Nucleus accumbens (tissue), 56 donors: ENCODE results near the gene EMX1.

Source experiments
- DNase-seq, 56 donors: peaks; one replicate each; lab custom pipeline; 2025; lab: John Stamatoyannopoulos, UW

The EMX1 gene

DNA sequence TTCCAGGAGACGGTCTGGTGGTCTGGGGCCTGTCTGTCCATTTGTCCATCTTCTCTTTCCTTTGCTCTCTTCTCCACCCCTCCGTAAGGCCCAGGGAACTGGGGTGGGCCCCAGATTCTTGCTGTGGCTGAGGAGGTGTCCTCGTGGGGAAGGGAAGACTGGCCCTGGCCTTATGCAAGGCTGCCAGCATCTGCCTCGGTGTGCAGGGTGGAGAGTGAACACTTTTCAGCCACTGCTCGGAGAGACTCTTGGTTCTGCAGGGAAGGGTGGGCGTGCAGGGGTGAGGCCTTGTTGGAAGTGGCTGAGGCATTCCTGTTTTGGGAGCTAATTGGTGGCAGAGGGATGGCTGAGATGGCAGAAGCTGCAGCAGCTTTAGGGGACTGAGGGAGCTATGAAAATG lies 23.0 kb downstream of the EMX1 start:
- DNase-seq: no peak

DNA sequence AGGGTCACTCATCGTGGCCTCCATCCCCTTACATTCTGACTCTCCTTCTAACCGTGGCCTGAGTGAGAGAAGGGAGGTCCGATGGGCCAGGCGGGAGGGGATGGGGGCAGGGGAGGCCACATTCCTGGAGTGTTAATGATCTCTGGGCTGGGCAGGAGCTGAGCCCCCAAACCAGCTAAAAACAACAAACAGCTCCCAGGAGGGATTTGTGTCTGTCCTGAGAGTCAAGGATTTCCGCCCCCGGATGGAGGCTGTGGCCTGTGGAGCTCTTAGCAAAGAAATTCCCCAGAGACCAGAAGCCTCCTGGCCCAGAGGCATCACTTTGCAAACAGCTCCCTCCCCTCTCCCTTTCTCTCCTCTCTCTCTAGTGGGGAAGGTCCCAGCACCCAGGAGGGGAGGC lies 23.5 kb downstream of the EMX1 start:
- no peak for DNase-seq

DNA sequence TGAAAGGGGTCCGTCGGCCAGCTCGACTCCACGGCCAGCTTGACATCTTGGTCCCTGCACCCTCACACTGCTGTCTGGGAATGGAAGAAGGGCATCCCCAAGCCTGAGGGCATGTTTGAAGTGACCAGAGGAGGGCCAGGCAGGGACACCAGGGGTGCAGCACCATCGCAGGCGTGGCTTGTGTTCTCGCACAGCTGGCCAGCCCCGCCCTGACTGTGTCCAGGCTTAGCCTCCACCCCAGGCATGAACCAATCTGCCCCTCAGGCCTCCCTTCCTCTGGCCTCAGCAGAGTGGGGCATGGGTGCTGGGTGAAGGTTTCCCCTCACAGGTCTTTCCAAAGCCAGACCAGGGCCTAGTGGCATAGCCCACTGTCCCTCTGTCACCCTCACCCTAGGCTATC lies 25.0 kb downstream of the EMX1 start:
- DNase-seq: no peak

- no peak for DNase-seq
Measured at GRCh38 chr2:72942881-72943418, 25.6 kb downstream of the EMX1 start.

- DNase-seq: no peak
Measured at GRCh38 chr2:72943540-72944395, 26.4 kb downstream of the EMX1 start.

- no peak for DNase-seq
Measured at GRCh38 chr2:72944804-72945449, 27.6 kb downstream of the EMX1 start.

DNA sequence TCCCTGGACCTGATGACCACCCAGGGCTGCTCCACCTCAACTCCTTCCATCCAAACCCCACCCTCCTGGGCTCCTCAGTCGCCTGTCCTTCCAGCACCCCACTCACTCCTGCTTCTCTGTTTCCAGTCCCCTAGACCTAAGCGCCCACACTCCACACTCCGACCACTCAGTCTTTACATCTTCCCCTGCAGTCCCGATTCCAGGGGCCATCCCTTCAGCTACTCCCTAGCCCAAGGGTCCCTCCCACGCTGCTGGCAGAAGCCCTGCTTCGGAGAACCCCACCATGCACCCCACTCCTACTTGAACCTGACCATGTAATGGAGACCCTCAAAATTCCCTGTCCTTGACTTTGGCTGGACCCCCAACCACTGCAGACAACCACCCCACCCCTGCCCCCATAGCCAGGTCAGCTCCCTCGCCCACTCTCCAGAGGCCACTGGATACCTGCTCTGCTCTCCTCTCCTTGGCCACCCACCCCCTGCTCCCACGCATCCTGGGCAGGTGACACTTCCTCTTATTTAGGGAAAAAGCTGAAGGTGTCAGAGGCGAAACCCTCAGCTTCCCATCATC lies 28.2 kb downstream of the EMX1 start:
- DNase-seq: no peak

GRCh38 chr2:72946466-72946865 lies 29.1 kb downstream of the EMX1 start:
- DNase-seq: no peak

GRCh38 chr2:72947952-72948830 lies 30.9 kb downstream of the EMX1 start:
- DNase-seq: no peak

GRCh38 chr2:72949045-72949444 lies 31.7 kb downstream of the EMX1 start:
- DNase-seq: no peak

DNA sequence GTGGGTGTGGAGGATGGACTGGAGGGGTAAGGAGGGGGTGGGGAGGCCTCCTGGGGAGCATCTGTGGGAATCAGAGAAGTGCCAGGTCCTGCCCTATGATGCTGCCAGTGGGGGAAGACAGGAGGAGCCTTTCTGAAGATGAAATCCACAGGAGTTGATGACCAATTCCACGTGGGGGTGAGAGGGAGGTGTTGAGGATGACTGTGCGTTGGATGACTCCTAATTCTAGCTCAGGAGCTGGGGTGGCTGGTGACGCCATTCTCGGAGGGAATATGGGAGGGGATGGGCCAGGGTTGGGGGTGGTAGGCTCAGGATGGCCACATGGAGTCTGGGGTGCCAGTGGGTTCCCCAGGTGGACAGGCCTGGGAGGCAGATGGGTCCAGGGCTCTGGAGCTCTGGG lies 32.3 kb downstream of the EMX1 start:
- peak in 1 of 56 donors; percentile 10 for DNase-seq

- no peak for DNase-seq
Measured at GRCh38 chr2:72950558-72951255, 33.4 kb downstream of the EMX1 start.

DNA sequence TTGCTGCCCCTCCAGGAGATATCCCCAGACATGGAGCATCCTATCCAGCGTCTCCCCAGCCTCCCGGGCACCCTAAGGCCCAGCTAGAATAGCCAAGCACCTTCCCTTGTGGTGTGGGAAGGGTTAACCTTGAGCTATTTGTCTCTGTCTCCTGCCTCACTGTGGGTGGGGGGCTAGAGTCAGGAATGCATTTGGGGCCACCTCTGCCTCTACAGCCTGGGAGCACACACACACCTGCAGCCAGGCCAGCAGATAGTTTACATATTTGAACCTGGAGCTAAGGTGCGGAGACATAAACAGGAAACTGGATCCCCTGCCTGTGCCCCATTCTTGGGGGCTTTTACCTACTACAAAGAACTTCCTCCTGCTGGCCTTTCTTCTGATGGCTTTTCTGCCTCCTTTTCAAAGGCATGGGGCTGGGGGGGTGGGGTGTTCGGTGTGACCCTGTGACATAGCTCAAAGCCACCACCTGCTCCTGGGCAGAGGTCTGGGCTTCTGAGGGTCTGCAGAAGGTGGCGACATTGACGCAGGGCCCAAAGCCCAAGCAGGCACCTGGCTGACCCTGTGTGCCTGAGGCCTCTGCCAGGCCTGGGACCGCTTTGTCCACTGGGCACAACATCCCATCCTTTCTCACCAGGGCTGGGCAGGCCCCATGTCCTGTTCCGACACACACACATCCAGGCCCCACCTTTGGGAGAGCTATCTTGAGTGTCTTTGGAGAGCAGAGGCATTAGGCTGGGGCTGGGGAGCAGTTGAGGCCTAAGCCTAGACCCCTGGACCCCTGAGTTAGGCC lies 34.2 kb downstream of the EMX1 start:
- DNase-seq: no peak

GRCh38 chr2:72952110-72952823 lies 34.9 kb downstream of the EMX1 start:
- DNase-seq: no peak

GRCh38 chr2:72952961-72953360 lies 35.6 kb downstream of the EMX1 start:
- no peak for DNase-seq

DNA sequence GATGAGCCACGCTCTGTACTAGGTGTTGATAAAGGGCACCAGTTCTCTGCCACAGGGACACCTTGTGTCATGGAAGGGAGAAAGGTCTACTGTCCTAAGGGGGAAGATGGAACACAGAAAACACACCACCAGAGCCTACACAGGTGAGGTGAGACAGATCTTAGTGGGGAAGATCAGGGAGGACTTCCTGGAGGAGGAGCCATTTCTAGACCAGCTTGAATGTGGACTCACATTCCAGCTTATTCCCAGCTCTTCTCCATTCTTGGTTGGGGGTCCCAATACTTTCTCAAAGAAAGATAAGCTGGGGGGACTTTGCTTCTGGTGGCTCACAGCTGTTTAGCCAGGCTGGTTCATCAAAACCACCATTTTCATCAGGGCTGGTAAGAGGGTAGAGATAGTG lies 36.2 kb downstream of the EMX1 start:
- no peak for DNase-seq

- DNase-seq: no peak
Measured at GRCh38 chr2:72953976-72954375, 36.7 kb downstream of the EMX1 start.
